Measurements from ENCODE around the gene UBXN7.

- TF ChIP-seq MXI1 (IDR thresholded peaks at IDR 0.05; ENCODE audit: borderline replicate concordance, low read depth, low read length) = no peak
- no peak for TF ChIP-seq CTCF (conservative IDR thresholded peaks at IDR 0.05; ENCODE audit: low read depth, low read length)
- no peak for TF ChIP-seq POLR2A (IDR thresholded peaks at IDR 0.05; ENCODE audit: low read depth, low read length)
- no peak for TF ChIP-seq RAD21 (IDR thresholded peaks at IDR 0.05; ENCODE audit: low read length)
- no peak for TF ChIP-seq BHLHE40 (IDR thresholded peaks at IDR 0.05; ENCODE audit: low read depth, low read length)
- no peak for TF ChIP-seq SMC3 (IDR thresholded peaks at IDR 0.05; ENCODE audit: low read depth, low read length)
- no peak for TF ChIP-seq RFX5 (IDR thresholded peaks at IDR 0.05; ENCODE audit: low read depth, low read length)
- TF ChIP-seq MAFK (IDR thresholded peaks at IDR 0.05; ENCODE audit: low read depth, low read length) = no peak
- no peak for TF ChIP-seq USF2 (IDR thresholded peaks at IDR 0.05; ENCODE audit: low read depth, low read length)
- TF ChIP-seq RCOR1 (IDR thresholded peaks at IDR 0.05; ENCODE audit: insufficient replicate concordance, low read length) = no peak
- TF ChIP-seq CHD1 (IDR thresholded peaks at IDR 0.05; ENCODE audit: low read depth, low read length) = no peak
- TF ChIP-seq CEBPB (IDR thresholded peaks at IDR 0.05; ENCODE audit: low read depth, low read length) = no peak
Measured at GRCh38 chr3:196327405-196327804, 104.8 kb downstream of the UBXN7 start.
